H1 (cell line): ENCODE data around the gene METTL1. TPM values are rescaled to one million over a fixed set of nuclear protein-coding genes. Genes with fewer than 3 reads are reported as not detected.

Source experiments
- CHD2 ChIP-seq: IDR thresholded peaks from 2 replicates; pipeline ENCODE4 v1.6.1; 2012; ENCODE audit warnings: low read length, improper control_type of control experiment
- HDAC2 ChIP-seq, 2 experiments: fragments of 300-600 bp in 1 of 2; sonication (generic) in 1 of 2; IDR thresholded peaks; 2 replicates each; pipeline ENCODE4 v1.6.1; 2011 to 2012; ENCODE audit warnings: low read depth in 2 of 2, low read length in 2 of 2, mild to moderate bottlenecking in 2 of 2, moderate library complexity in 2 of 2, borderline replicate concordance in 1 of 2, inconsistent platforms in 1 of 2
- SIN3A ChIP-seq, 2 experiments: IDR thresholded peaks in 1 of 2; conservative IDR thresholded peaks in 1 of 2; 2 replicates each; pipeline ENCODE4 v1.6.1; 2011 to 2012; ENCODE audit warnings: low read length in 2 of 2, improper control_type of control experiment in 1 of 2, low read depth in 1 of 2, mild to moderate bottlenecking in 1 of 2
- TEAD4 ChIP-seq: IDR thresholded peaks from 2 replicates; pipeline ENCODE4 v1.6.1; 2012; ENCODE audit warnings: low read depth, low read length, inconsistent platforms, mixed read lengths
- polyA plus RNA-seq, 7 experiments: library from polyadenylated mRNA; depleted of rRNA in 3 of 7; stranded (reverse) in 5 of 7; unstranded in 2 of 7; fragments of >200 nt in 5 of 7; fragments of 200-250 nt in 2 of 7; gene quantifications; 1 replicate in 5 of 7; 2 replicates in 1 of 7; 4 replicates in 1 of 7; pipeline versions ENCODE4 v1.2.1 to v1.2.3, GENCODE V29; 2011 to 2013; ENCODE audit warnings: missing spikeins in 2 of 7, mixed read lengths in 2 of 7
- total RNA-seq: library from RNA; stranded (reverse); fragmentation: NEBNext Ultra II Directional; extraction: Animal tissue kit (Norgen Biotek cat#: 25700); gene quantifications from 2 replicates; pipeline ENCODE4 v1.2.1, GENCODE V29; 2021
- TF ChIP-seq, protein P1 (sequence below): fragments of 300-600 bp; sonication (generic); IDR thresholded peaks from 2 replicates; pipeline ENCODE4 v1.7.1; 2012; ENCODE audit warnings: low read length, moderate library complexity, mild to moderate bottlenecking, inconsistent platforms; ENCODE audit not compliant: insufficient replicate concordance
- TF ChIP-seq, protein P2 (sequence below): IDR thresholded peaks from 2 replicates; pipeline ENCODE4 v1.6.1; 2011; ENCODE audit warnings: low read length, improper control_type of control experiment

Gene METTL1
- total and polyA plus RNA-seq, 2 of the 8 experiments (the other 6 are each of a cell fraction or from before 2014, with no cell fraction given), result 40.5 to 46.0 TPM

DNA sequence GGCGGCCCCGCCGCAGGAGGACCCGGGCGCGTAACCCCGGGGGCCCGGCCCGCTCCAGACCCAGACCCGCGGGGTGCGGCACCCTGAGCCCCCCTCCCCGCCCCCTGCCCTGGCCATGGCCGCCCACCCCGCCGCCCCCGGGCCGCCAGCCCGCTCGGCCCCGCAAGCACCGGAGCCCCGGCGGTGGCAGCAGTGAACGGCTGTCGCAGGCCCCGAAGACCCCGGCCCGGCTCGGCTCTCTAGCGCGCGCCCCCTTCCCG is 16.8 kb downstream of the METTL1 start (continued):
- TF ChIP-seq, protein P1, sequence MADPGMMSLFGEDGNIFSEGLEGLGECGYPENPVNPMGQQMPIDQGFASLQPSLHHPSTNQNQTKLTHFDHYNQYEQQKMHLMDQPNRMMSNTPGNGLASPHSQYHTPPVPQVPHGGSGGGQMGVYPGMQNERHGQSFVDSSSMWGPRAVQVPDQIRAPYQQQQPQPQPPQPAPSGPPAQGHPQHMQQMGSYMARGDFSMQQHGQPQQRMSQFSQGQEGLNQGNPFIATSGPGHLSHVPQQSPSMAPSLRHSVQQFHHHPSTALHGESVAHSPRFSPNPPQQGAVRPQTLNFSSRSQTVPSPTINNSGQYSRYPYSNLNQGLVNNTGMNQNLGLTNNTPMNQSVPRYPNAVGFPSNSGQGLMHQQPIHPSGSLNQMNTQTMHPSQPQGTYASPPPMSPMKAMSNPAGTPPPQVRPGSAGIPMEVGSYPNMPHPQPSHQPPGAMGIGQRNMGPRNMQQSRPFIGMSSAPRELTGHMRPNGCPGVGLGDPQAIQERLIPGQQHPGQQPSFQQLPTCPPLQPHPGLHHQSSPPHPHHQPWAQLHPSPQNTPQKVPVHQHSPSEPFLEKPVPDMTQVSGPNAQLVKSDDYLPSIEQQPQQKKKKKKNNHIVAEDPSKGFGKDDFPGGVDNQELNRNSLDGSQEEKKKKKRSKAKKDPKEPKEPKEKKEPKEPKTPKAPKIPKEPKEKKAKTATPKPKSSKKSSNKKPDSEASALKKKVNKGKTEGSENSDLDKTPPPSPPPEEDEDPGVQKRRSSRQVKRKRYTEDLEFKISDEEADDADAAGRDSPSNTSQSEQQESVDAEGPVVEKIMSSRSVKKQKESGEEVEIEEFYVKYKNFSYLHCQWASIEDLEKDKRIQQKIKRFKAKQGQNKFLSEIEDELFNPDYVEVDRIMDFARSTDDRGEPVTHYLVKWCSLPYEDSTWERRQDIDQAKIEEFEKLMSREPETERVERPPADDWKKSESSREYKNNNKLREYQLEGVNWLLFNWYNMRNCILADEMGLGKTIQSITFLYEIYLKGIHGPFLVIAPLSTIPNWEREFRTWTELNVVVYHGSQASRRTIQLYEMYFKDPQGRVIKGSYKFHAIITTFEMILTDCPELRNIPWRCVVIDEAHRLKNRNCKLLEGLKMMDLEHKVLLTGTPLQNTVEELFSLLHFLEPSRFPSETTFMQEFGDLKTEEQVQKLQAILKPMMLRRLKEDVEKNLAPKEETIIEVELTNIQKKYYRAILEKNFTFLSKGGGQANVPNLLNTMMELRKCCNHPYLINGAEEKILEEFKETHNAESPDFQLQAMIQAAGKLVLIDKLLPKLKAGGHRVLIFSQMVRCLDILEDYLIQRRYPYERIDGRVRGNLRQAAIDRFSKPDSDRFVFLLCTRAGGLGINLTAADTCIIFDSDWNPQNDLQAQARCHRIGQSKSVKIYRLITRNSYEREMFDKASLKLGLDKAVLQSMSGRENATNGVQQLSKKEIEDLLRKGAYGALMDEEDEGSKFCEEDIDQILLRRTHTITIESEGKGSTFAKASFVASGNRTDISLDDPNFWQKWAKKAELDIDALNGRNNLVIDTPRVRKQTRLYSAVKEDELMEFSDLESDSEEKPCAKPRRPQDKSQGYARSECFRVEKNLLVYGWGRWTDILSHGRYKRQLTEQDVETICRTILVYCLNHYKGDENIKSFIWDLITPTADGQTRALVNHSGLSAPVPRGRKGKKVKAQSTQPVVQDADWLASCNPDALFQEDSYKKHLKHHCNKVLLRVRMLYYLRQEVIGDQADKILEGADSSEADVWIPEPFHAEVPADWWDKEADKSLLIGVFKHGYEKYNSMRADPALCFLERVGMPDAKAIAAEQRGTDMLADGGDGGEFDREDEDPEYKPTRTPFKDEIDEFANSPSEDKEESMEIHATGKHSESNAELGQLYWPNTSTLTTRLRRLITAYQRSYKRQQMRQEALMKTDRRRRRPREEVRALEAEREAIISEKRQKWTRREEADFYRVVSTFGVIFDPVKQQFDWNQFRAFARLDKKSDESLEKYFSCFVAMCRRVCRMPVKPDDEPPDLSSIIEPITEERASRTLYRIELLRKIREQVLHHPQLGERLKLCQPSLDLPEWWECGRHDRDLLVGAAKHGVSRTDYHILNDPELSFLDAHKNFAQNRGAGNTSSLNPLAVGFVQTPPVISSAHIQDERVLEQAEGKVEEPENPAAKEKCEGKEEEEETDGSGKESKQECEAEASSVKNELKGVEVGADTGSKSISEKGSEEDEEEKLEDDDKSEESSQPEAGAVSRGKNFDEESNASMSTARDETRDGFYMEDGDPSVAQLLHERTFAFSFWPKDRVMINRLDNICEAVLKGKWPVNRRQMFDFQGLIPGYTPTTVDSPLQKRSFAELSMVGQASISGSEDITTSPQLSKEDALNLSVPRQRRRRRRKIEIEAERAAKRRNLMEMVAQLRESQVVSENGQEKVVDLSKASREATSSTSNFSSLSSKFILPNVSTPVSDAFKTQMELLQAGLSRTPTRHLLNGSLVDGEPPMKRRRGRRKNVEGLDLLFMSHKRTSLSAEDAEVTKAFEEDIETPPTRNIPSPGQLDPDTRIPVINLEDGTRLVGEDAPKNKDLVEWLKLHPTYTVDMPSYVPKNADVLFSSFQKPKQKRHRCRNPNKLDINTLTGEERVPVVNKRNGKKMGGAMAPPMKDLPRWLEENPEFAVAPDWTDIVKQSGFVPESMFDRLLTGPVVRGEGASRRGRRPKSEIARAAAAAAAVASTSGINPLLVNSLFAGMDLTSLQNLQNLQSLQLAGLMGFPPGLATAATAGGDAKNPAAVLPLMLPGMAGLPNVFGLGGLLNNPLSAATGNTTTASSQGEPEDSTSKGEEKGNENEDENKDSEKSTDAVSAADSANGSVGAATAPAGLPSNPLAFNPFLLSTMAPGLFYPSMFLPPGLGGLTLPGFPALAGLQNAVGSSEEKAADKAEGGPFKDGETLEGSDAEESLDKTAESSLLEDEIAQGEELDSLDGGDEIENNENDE, result no peak
- TF ChIP-seq HDAC2 (IDR thresholded peaks at IDR 0.05; ENCODE audit: borderline replicate concordance in 1 of 2, low read depth in 2 of 2, low read length in 2 of 2) (no peak), CHD2 (no peak), SIN3A (conservative IDR thresholded peaks at IDR 0.05 in 1 of 2, IDR thresholded peaks at IDR 0.05 in 1 of 2; ENCODE audit: low read depth in 1 of 2, low read length in 2 of 2) (no peak), TEAD4 (no peak)
- TF ChIP-seq, protein P2, sequence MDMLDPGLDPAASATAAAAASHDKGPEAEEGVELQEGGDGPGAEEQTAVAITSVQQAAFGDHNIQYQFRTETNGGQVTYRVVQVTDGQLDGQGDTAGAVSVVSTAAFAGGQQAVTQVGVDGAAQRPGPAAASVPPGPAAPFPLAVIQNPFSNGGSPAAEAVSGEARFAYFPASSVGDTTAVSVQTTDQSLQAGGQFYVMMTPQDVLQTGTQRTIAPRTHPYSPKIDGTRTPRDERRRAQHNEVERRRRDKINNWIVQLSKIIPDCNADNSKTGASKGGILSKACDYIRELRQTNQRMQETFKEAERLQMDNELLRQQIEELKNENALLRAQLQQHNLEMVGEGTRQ, result no peak
